HCT116 (cell line): ENCODE measurements around the gene ZFHX3. TPM values are rescaled to one million over a fixed set of nuclear protein-coding genes. Genes with fewer than 3 reads are reported as not detected.

Source experiments
- ATAC-seq: fragments of 200-7000 bp; cut with Tn5 transposase; 2 replicates; pipeline ENCODE4 v1.9.1; 2020; ENCODE audit warnings: mild to moderate bottlenecking, moderate library complexity
- BruUV-seq: library from RNA; stranded (reverse); fragments of 400-500 nt; replicated peaks from 2 replicates; lab custom pipeline; 2021; lab: Mats Ljungman, UMichigan
- CTCF ChIA-PET: fragments of 300-600 bp; sonication (Branson Sonifier 250); formaldehyde crosslinking; loops from one replicate; lab custom pipeline; 2021; ENCODE audit warnings: antibody characterized with exemption; lab: Charles Lee
- POLR2A ChIA-PET: fragments of 300-600, 350-600 bp; sonication (Branson Sonifier 250); formaldehyde crosslinking; loops from one replicate; lab custom pipeline; 2021; ENCODE audit warnings: antibody characterized with exemption; lab: Charles Lee
- RAD21 ChIA-PET, 2 experiments: fragments of 300-600 bp; sonication (Branson Sonifier 250); formaldehyde crosslinking; loops; one replicate each; lab custom pipeline; 2023; ENCODE audit warnings: low total read pairs in 2 of 2; ENCODE audit not compliant: uncharacterized antibody in 2 of 2, unreplicated experiment in 2 of 2, low non-redundant PET in 1 of 2; lab: Charles Lee
- DNase-seq: peaks from one replicate; pipeline ENCODE4 v3.0.0-alpha.2; 2010; ENCODE audit warnings: low read depth, low spot score
- H2AFZ ChIP-seq: fragments of 200-600 bp; shearing (Covaris generic), sonication (generic); 2 replicates; pipeline ENCODE4 v1.6.1; 2017; ENCODE audit warnings: low read depth, mixed run types, mixed read lengths, antibody characterized with exemption, low read length; ENCODE audit not compliant: poor library complexity, severe bottlenecking
- H3K27ac ChIP-seq: 2 replicates; pipeline ENCODE4 v1.5.1; 2012; ENCODE audit warnings: low read depth, low read length
- H3K27me3 ChIP-seq: fragments of 200-600 bp; sonication (generic); 2 replicates; pipeline ENCODE4 v1.6.1; 2016; ENCODE audit warnings: mixed run types, low read length, mixed read lengths; ENCODE audit not compliant: insufficient read depth
- H3K36me3 ChIP-seq, 2 experiments: fragments of 200-500 bp in 1 of 2; fragments of 200-600 bp in 1 of 2; sonication (Bioruptor generic) in 1 of 2; sonication (generic) in 1 of 2; 2 replicates each; pipeline versions ENCODE4 v1.5.1 to v1.6.1; 2014 to 2016; ENCODE audit warnings: low read length in 2 of 2, inconsistent platforms in 1 of 2, mixed read lengths in 1 of 2, mixed run types in 1 of 2; ENCODE audit not compliant: insufficient read depth in 2 of 2, control insufficient read depth in 1 of 2
- H3K4me1 ChIP-seq, 2 experiments: fragments of 200-600 bp in 1 of 2; sonication (generic) in 1 of 2; 2 replicates each; pipeline versions ENCODE4 v1.5.1 to v1.6.1; 2012 to 2017; ENCODE audit warnings: low read length in 2 of 2, inconsistent platforms in 1 of 2, mild to moderate bottlenecking in 1 of 2, mixed read lengths in 1 of 2, mixed run types in 1 of 2, moderate library complexity in 1 of 2; ENCODE audit not compliant: insufficient read depth in 2 of 2, control insufficient read depth in 1 of 2
- H3K4me2 ChIP-seq: fragments of 200-600 bp; sonication (generic); 2 replicates; pipeline ENCODE4 v1.6.1; 2017; ENCODE audit warnings: mixed run types, low read length, mixed read lengths
- H3K4me3 ChIP-seq, 2 experiments: fragments of 200-600 bp in 1 of 2; sonication (generic) in 1 of 2; replicated peaks in 1 of 2; 2 replicates each; pipeline ENCODE4 v1.5.1; 2011 to 2016; ENCODE audit warnings: low read length in 2 of 2, control low read depth in 1 of 2, low read depth in 1 of 2, mild to moderate bottlenecking in 1 of 2, mixed read lengths in 1 of 2, mixed run types in 1 of 2
- H3K79me2 ChIP-seq: fragments of 200-600 bp; sonication (generic); 2 replicates; pipeline ENCODE4 v1.6.1; 2017; ENCODE audit warnings: mild to moderate bottlenecking, mixed run types, low read length, moderate library complexity, mixed read lengths; ENCODE audit not compliant: insufficient read depth
- H3K9ac ChIP-seq: fragments of 200-600 bp; sonication (generic); 2 replicates; pipeline ENCODE4 v1.6.1; 2016; ENCODE audit warnings: low read length, mixed read lengths
- H3K9me2 ChIP-seq: fragments of 200-600 bp; sonication (generic), shearing (Covaris generic); 2 replicates; pipeline ENCODE4 v1.6.1; 2017; ENCODE audit warnings: mixed run types, mild to moderate bottlenecking, moderate library complexity; ENCODE audit not compliant: insufficient read depth
- H3K9me3 ChIP-seq, 2 experiments: fragments of 200-500 bp in 1 of 2; fragments of 200-600 bp in 1 of 2; sonication (Bioruptor generic) in 1 of 2; sonication (generic) in 1 of 2; 2 replicates each; pipeline ENCODE4 v1.6.1; 2014 to 2017; ENCODE audit warnings: low read length in 2 of 2, mixed read lengths in 2 of 2, inconsistent platforms in 1 of 2, low read depth in 1 of 2, mild to moderate bottlenecking in 1 of 2, mixed run types in 1 of 2, moderate library complexity in 1 of 2; ENCODE audit not compliant: control insufficient read depth in 1 of 2, insufficient read depth in 1 of 2
- H4K20me1 ChIP-seq: fragments of 200-600 bp; sonication (generic), shearing (Covaris generic); 2 replicates; pipeline ENCODE4 v1.6.1; 2017; ENCODE audit warnings: mixed run types, mild to moderate bottlenecking, moderate library complexity; ENCODE audit not compliant: insufficient read depth
- CTCF ChIP-seq, 3 experiments: fragments of 200-600 bp in 1 of 3; sonication (generic) in 1 of 3; IDR thresholded peaks in 2 of 3; conservative IDR thresholded peaks in 1 of 3; 2 replicates each; pipeline ENCODE4 v1.5.1; 2012 to 2017; ENCODE audit warnings: low read depth in 2 of 3, low read length in 2 of 3, antibody characterized with exemption in 1 of 3, borderline replicate concordance in 1 of 3, control low read depth in 1 of 3, mild to moderate bottlenecking in 1 of 3, mixed read lengths in 1 of 3, mixed run types in 1 of 3, moderate library complexity in 1 of 3; ENCODE audit not compliant: insufficient read depth in 1 of 3
- EGR1 ChIP-seq: IDR thresholded peaks from 2 replicates; pipeline ENCODE4 v1.6.1; 2012; ENCODE audit warnings: low read depth
- EZH2 ChIP-seq: fragments of 200-600 bp; sonication (generic); IDR thresholded peaks from 2 replicates; pipeline ENCODE4 v1.6.1; 2017; ENCODE audit warnings: antibody characterized with exemption, mixed run types
- FOSL1 ChIP-seq: IDR thresholded peaks from 2 replicates; pipeline ENCODE4 v1.6.1; 2012; ENCODE audit warnings: low read depth
- MAX ChIP-seq: IDR thresholded peaks from 2 replicates; pipeline ENCODE4 v1.6.1; 2012
- POLR2A ChIP-seq: IDR thresholded peaks from 2 replicates; pipeline ENCODE4 v1.7.0; 2011; ENCODE audit warnings: borderline replicate concordance; ENCODE audit not compliant: insufficient read depth, insufficient read length; ENCODE audit errors: extremely low read depth
- RAD21 ChIP-seq: IDR thresholded peaks from 2 replicates; pipeline ENCODE4 v1.6.1; 2012; ENCODE audit warnings: low read depth, mild to moderate bottlenecking
- SRF ChIP-seq: IDR thresholded peaks from 2 replicates; pipeline ENCODE4 v1.6.1; 2012; ENCODE audit warnings: low read depth
- TCF7L2 ChIP-seq: IDR thresholded peaks from 2 replicates; pipeline ENCODE4 v1.7.0; 2011; ENCODE audit warnings: borderline replicate concordance, inconsistent platforms; ENCODE audit not compliant: insufficient read depth, insufficient read length; ENCODE audit errors: extremely low read depth
- YY1 ChIP-seq: IDR thresholded peaks from 2 replicates; pipeline ENCODE4 v1.6.1; 2011; ENCODE audit warnings: low read length, low read depth, moderate library complexity, mild to moderate bottlenecking; ENCODE audit not compliant: insufficient replicate concordance; ENCODE audit errors: extremely low read depth
- ZNF274 ChIP-seq: fragments of 200-500 bp; sonication (Bioruptor generic); IDR thresholded peaks from 2 replicates; pipeline ENCODE4 v1.6.1; 2014; ENCODE audit warnings: mild to moderate bottlenecking, low read depth, low read length, inconsistent platforms
- intact Hi-C: fragments of 100-400 bp; cut with micrococcal nuclease; formaldehyde crosslinking; loops from 2 replicates; pipeline ENCODE4 v1.10.0; 2022
- total RNA-seq: library from RNA; stranded (reverse); gene quantifications from one replicate; pipeline ENCODE4 v1.2.1, GENCODE V29; 2021; ENCODE audit not compliant: unreplicated experiment

ZFHX3 gene
- total RNA-seq, 1 experiment from 2014 or later: 6.3 TPM

DNA sequence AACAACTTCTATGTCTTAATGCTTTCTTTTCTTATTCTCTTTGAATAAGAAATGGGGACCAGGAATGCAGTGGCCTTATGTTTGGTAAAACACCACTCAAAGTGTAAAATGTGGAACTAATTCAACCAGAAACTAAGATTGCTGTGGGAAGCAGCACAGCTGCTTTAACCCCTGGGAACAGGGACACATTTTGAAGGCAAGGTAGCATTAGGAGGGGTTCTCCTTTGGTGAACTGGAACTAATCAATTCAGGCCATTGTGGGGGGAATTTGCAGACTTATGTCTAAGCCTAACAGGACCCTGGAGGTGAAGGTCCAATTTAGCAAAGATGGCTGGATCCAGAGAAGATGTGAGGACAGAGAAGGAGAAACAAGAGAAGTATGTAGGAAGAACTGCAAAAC, 256.1 kb downstream of the ZFHX3 start:
- DNase-seq (no peak), ATAC-seq (no peak)
- H3K4me2 ChIP-seq: no peak overlapping the region
- no peaks in the 10 kb centered on the region for H3K27me3 ChIP-seq
- no peaks in the 10 kb centered on the region for H3K9me3 ChIP-seq
- no peak overlapping the region for H3K9ac ChIP-seq
- CTCF ChIA-PET: no interaction called here
- BruUV-seq: no TSS peak
- POLR2A ChIA-PET: no interaction called here
- intact Hi-C loops: no loop called here
- no peaks in the 10 kb centered on the region for H3K9me2 ChIP-seq
- H3K36me3 ChIP-seq: no peaks in the 10 kb centered on the region
- no peak overlapping the region for H2AFZ ChIP-seq
- TF ChIP-seq TCF7L2: no peak
- TF ChIP-seq CTCF (IDR thresholded peaks at IDR 0.05 in 2 of 3, conservative IDR thresholded peaks at IDR 0.05 in 1 of 3; ENCODE audit: borderline replicate concordance in 1 of 3, insufficient read depth in 1 of 3, low read depth in 2 of 3, low read length in 2 of 3): no peak
- TF ChIP-seq EGR1: no peak
- TF ChIP-seq FOSL1: no peak
- no peak for TF ChIP-seq YY1
- TF ChIP-seq ZNF274: no peak
- TF ChIP-seq POLR2A: no peak
- TF ChIP-seq SRF: no peak
- no peak for TF ChIP-seq MAX
- no peak for TF ChIP-seq RAD21
- no peak for TF ChIP-seq EZH2
- RAD21 ChIA-PET: no interaction called here
- H3K4me1 ChIP-seq: no peaks in the 10 kb centered on the region
- H3K79me2 ChIP-seq: no peaks in the 10 kb centered on the region
- H3K27ac ChIP-seq: no peak overlapping the region
- H3K4me3 ChIP-seq: no peak overlapping the region
- no peaks in the 10 kb centered on the region for H4K20me1 ChIP-seq
